ENCODE measurements around the gene MMP28. TPM values are rescaled to one million over a fixed set of nuclear protein-coding genes. Genes with fewer than 3 reads are reported as not detected.
A peak's percentile ranks its signal among the peaks of the same experiment; 100 is the strongest.

MMP28 gene
- total and polyA plus RNA-seq, 8 donors: 0.20 to 3.8 (median 0.99) TPM

DNA sequence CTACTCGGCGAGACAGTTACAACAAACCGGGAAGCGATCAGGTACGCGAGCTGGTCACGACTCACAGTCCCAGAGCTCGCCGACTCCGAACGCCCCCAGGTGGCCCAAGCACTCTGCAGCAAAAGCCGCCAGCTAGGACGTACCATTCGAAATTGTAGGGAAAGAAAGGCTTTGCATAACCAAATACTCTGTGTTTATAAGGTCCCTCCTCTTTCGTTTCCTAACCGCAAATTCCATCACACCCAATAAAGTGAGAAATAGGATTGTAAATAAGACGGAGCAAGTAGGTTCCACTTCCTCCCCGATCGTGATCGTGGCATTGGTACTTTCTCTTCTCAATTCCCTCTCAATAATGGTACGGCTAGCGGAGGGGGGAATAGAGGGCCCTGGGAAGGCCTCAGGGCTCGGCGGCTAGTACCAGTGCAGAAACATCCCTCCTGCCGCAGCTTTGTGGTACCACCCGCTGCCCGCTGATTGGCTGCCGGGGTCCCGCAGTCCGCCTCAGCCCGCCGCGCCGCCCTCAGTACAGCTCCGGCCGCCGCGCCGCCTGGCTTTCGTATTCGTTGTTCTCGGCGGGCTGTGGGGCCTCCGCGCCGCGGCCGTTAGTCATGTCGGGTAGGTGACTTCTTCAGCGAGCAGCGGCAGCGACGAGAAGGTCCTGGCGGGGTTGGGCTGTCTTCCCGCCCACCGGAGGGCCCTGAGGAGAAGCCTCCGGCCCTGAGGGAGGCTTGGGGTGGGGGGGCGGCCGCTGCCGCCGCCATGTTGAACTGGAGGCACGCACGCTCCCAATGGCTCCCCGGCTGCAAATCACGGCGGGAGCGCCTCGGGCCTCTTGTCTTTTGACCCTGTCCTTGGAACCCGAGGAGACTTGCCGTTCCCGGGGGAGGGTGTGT, 13.8 kb upstream of the MMP28 start, which contains the start of gene TAF15:
TSS of gene TAF15 (plus strand) at position 523 of the 893 bp plus-strand sequence. CDS start at position 609, 86 bp downstream.
- Histone ChIP-seq H3K27ac (peak within 1 kb of the TSS; percentile 75 to 92 (median 89)), H3K27me3 (no peaks in the 10 kb centered on the region), H3K9me3 (no peaks in the 10 kb centered on the region), H3K36me3 (no peaks in the 10 kb centered on the region), H3K4me1 (peaks cover 8 to 22% (median 19%) of the 10 kb centered on the region in 3 donors), H3K4me3 (peak within 1 kb of the TSS; percentile 59 to 82 (median 72))
- TF ChIP-seq, protein P1, sequence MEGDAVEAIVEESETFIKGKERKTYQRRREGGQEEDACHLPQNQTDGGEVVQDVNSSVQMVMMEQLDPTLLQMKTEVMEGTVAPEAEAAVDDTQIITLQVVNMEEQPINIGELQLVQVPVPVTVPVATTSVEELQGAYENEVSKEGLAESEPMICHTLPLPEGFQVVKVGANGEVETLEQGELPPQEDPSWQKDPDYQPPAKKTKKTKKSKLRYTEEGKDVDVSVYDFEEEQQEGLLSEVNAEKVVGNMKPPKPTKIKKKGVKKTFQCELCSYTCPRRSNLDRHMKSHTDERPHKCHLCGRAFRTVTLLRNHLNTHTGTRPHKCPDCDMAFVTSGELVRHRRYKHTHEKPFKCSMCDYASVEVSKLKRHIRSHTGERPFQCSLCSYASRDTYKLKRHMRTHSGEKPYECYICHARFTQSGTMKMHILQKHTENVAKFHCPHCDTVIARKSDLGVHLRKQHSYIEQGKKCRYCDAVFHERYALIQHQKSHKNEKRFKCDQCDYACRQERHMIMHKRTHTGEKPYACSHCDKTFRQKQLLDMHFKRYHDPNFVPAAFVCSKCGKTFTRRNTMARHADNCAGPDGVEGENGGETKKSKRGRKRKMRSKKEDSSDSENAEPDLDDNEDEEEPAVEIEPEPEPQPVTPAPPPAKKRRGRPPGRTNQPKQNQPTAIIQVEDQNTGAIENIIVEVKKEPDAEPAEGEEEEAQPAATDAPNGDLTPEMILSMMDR (IDR thresholded peaks at IDR 0.05): peak; percentile 24 to 60 (median 50)
- FAIRE-seq (no peak), ATAC-seq (peak; percentile 94 to 98 (median 96)), DNase-seq (peak; percentile 92 to 97 (median 96))
- intact Hi-C loops (cut with DNase I): no loop called here
- 1% methylated on average over 65 to 71 of the region's 71 CpGs for WGBS, 2 donors

DNA sequence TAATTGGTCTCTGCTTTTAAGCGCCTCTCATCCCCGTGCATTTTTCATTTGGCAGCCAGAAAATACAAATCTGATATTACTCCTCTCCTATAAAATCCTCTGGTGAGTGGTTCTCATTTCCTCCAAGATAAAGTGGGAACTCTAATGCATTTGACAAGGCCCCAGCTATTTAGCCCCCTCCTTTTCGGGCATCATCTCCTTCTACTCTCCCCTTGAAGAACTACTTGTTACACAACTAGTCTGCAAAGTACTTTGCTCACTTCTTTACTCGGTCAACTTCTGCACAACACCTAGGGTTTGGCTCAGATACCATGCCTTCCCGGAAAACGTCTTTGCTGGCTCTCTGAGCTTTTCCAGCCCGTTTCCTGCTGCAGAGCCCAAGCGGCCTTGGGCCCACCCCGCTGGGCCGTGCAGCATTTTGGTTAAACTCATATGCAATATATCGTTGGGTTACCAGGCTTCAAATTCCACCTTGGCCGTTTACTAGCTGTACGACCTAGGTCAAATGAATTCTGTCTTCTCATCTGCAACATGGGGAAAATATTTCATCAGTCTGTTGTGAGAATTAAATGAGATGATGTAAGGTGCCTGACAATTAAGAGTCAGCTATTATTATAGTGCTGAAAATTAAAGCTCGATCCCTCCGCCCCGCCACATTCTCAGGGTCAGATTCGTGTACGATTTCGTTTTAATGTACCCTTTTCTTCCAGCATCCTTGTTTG, 13.0 kb upstream of the MMP28 start:
- H3K4me1 ChIP-seq: peaks cover 8 to 22% (median 19%) of the 10 kb centered on the region in 3 donors
- intact Hi-C loops (cut with DNase I): no loop called here
- TF ChIP-seq, protein P1 (IDR thresholded peaks at IDR 0.05): no peak
- DNase-seq (peak in 2 of 6 donors; percentile 31 to 34), ATAC-seq (no peak), FAIRE-seq (no peak)
- no peaks in the 10 kb centered on the region for H3K27me3 ChIP-seq
- H3K27ac ChIP-seq: peak overlapping the region; percentile 75 to 92 (median 89)
- peak overlapping the region in 3 of 4 donors; percentile 3 to 72 (median 59) for H3K4me3 ChIP-seq
- no peaks in the 10 kb centered on the region for H3K9me3 ChIP-seq
- WGBS, 2 donors: 24% methylated on average over 19 of the region's 19 CpGs
- no peaks in the 10 kb centered on the region for H3K36me3 ChIP-seq

DNA sequence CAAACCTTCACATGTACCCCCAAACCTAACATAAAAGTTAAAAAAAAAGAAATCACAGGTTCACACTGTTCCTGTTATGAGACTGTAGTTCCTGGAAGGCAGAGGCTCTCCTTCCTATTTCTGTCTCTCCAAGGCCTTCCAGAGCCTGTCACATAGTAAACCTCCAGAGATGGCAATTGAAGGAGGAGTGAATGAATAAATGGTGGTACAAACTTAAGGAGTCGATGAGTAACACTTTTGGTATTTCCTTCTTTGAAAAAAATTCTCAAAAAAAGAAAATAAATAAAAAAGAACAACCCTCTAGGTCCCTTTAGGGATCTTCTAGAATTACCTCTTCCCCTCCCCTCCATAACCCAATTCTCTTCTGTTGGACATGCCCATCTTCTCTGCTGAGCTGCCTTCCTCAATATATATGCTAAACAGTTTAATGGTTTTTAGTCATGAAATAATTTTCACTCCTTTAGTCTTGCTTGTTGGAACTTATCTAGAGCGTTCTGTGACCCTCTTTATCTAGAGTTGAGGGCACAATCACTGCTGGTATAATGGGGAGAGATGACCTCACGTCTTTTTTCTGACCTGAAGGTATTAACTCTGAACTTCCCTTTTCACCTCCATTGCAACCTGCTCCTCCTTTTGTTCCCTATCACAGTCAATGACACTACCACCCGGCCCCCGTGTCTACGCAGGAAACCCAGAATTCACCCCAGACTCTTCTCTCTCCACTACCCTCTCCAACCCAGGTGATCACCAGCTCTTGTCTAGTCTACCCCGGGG, 12.1 kb upstream of the MMP28 start:
- Histone ChIP-seq H3K36me3 (no peaks in the 10 kb centered on the region), H3K4me1 (peaks cover 8 to 22% (median 19%) of the 10 kb centered on the region in 3 donors), H3K27me3 (no peaks in the 10 kb centered on the region), H3K27ac (no peak overlapping the region), H3K9me3 (no peaks in the 10 kb centered on the region), H3K4me3 (no peak overlapping the region)
- TF ChIP-seq, protein P1 (IDR thresholded peaks at IDR 0.05): no peak
- intact Hi-C loops (cut with DNase I): no loop called here
- FAIRE-seq (no peak), DNase-seq (no peak), ATAC-seq (no peak)
- WGBS, 2 donors: 69 to 77% methylated on average over 7 of the region's 7 CpGs

DNA sequence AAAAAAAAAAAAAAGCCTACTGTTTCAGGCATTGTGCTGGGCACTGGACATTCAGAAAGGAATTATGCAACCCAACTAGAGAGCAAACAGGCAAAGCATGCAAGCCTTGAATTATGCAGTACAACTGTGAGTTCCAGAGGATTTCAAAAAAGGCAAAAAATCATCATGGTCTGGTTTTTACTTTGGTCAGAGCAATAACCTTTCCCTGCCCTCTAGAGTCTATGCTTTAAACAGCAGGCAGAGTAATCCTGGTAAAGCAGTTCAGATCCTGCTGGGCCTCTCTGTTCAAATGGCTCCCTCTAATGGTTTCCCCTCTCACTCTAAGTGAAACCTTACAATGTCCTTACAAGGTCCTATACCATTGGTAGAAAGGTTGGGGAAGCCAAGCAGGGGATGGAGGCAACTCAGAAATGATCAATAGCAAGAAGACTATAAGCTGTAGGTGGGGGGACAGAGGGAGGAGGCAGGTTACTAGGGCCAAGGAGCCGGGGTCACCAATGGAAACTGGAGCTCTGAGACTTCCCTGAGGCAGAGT, 9.3 kb upstream of the MMP28 start:
- ATAC-seq: peak; percentile 19 to 66 (median 64)
- 35 to 46% methylated on average over 1 of the region's 1 CpG for WGBS, 2 donors
- DNase-seq: peak in 3 of 6 donors; percentile 53 to 60 (median 58)
- Histone ChIP-seq H3K4me3 (no peak overlapping the region), H3K36me3 (no peaks in the 10 kb centered on the region), H3K4me1 (peaks cover 0 to 9% (median 3%) of the 10 kb centered on the region in 3 donors), H3K9me3 (no peaks in the 10 kb centered on the region), H3K27me3 (no peaks in the 10 kb centered on the region), H3K27ac (no peak overlapping the region)
- intact Hi-C loops (cut with DNase I): loop anchor here (2.0 to 5.0 kb wide), 2 partner anchors 37 to 40 kb away; no protein-coding TSS in a partner anchor
- no peak for FAIRE-seq
- TF ChIP-seq, protein P1 (IDR thresholded peaks at IDR 0.05): peak; percentile 30 to 67 (median 60)
